ENCODE measurements around the gene ANKRD63.

ANKRD63 gene

DNA sequence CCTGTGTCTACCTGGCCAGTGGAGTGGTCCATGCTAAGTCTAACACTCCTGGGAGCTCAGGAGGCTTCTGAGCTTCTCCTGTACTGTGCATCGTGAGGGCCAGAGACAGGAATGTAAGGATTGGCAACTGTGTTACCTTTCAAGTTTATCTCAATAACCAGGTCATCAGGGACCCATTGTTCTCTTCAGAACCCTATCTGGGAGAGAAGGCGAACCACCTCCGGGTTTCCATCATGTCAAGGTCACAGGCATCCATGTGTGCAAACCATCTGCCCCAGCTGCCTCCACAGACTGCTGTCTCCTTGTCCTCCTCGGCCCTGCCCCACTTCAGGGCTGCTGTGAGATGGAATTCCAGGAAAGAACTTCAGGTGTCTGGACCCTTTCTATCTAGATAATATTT is 5.9 kb downstream of the ANKRD63 start:
- no peak for DNase-seq

DNA sequence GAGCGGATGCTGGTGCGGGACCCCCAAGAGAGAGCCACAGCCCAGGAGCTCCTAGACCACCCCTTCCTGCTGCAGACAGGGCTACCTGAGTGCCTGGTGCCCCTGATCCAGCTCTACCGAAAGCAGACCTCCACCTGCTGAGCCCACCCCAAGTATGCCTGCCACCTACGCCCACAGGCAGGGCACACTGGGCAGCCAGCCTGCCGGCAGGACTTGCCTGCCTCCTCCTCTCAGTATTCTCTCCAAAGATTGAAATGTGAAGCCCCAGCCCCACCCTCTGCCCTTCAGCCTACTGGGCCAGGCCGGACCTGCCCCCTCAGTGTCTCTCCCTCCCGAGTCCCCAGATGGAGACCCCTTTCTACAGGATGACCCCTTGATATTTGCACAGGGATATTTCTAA is 6.9 kb downstream of the ANKRD63 start:
- DNase-seq: no peak

DNA sequence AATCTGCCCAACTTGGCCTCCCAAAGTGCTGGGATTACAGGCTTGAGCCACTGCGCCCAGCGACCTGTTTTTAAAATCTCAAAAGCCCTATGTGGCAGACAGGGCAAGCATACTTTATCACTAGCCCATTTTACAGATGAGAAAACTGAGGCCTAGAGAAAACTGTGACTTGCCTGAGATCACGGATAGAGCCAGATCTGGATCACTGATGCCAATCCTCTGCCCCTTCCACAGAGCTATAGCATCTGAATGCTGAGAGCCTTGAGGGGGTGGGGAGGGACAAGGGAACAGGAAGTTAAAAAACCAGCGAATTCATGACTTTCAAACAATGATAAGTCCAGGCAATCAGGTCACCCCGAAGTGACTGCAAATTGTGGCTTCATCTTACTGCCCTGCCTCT is 7.3 kb downstream of the ANKRD63 start:
- no peak for DNase-seq

DNA sequence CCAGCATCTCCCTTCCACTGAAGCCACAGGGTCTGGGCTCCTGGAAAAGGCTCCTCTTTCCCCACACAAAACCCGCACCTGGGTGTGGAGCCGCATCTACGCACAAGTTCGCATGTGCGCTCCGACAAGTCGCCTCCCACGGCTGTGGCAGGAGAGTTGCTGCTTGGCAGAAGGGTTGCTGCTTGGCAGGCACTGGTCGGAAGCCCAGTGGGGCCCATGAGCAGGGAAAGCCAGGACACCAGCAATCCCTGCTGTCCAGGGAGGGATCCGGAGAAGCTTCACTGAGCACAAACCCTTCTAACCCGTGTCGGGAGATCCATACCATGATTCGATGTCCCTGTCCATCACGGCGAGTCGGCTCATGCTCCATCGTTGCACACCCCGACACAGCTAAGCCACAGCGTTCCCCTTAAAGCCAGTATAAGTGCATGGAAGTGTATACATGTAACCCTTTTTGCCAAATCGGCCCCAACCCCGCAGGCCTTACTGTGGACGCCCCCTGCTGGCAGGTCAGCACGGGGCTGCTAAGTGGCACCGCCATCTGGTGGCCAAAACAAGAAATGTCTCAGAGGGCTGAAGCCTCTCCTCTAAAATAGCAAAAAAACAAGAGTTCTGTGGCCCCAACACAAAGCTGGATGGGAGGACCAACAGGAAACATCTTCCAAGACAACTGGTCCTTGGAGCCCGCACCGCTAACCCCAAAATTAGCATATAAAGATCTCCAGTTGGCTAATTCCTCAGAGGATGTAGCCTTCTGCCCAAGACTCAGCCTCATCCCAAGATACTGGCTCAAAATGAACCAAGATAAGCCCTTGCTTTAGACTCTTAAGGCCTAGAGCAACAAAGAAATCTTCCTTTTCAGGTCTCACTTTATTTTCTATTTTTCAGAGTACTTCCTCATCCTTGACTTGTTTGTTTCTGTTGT is 8.3 kb downstream of the ANKRD63 start:
- DNase-seq: peak; percentile 39

DNA sequence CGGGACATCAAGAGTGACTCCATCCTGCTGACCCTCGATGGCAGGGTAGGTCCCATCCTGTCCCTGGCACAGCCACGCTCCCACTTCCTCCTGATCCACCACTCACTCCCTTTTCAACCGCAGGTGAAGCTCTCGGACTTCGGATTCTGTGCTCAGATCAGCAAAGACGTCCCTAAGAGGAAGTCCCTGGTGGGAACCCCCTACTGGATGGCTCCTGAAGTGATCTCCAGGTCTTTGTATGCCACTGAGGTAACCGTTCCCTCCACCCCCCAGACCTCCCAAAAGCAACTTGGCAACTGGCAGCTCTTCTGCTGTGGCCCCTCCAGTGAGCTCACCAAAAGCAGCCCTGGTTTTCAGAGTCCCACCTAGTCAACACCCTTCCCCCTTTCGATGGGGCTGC is 9.4 kb downstream of the ANKRD63 start:
- no peak for DNase-seq

DNA sequence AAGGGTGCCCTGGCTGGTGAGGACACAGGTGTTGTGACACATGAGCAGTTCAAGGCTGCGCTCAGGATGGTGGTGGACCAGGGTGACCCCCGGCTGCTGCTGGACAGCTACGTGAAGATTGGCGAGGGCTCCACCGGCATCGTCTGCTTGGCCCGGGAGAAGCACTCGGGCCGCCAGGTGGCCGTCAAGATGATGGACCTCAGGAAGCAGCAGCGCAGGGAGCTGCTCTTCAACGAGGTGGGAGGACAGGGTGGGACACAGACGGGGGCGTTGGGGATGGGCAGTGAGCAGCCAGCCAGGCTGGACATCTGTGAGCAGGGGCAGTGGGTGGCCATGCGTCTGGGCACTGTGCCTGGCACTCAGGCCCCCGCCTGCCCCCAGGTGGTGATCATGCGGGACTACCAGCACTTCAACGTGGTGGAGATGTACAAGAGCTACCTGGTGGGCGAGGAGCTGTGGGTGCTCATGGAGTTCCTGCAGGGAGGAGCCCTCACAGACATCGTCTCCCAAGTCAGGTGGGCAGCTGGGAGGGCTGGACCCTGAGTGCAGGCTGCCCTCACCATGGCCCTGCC is 10.3 kb downstream of the ANKRD63 start:
- DNase-seq: no peak

DNA sequence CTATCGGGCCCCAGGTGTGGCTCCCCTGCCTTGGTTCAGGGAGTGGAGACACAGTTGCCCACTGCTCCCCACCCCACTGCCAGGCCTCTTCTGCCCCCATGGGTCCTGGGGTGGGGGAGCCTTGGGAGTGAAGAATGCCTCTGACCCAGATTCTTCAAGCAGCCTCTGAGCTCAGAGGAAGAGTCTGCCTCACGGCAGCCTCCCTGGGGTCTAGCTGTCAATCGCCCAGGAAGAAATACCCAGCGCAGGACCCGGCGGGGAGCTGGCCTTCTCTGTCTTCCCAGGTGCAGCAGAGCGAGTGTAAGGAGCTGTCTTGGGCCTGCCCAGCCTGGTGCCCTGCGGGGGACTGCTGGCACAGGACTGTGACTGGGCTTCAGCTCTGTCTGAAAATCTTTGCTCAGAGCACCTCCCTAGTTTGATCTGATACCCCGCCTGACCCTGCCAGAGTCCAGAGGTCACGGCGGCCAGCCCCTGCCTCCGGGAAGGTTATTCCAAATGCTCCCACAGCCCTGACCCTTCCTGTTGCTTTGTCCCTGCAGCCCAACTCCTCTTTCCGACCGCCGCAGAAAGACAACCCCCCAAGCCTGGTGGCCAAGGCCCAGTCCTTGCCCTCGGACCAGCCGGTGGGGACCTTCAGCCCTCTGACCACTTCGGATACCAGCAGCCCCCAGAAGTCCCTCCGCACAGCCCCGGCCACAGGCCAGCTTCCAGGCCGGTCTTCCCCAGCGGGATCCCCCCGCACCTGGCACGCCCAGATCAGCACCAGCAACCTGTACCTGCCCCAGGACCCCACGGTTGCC is 11.0 kb downstream of the ANKRD63 start:
- DNase-seq: no peak

DNA sequence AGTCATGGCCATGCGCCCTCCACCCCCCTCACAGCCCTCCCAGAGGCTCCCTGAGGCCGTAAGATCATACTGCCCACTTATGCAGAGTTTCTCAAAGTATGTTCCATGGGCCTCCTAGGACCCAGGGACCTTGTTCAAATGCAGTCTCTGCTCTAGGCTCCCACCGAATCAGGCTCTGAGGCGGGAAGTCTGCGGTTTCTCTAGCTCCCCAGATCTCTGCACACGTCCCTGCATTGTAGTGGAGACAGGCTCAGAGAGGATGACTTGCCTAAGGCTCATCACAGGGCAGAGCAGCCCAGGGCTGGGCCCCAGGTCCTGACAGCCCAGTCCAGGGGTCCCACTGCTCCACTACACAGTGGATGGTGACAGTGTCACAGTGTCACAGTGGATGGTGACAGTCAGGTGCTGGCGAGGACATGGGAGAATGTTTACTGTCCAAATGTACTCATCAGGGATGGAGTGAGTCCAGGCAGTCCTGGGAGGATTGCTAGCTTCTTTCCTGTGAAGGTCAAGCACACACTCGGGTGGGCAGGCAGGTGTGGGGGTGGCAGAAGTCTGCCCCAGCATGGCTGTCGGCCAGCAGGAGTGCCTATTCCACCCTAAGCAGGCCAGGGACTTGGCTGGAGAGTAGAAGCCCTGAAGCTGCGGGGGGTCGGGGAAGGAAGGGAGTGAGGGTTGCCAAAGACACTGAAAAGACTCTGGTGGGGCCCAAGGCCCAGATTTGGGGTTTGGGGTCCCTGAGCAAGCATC is 12.4 kb downstream of the ANKRD63 start:
- no peak for DNase-seq

DNA sequence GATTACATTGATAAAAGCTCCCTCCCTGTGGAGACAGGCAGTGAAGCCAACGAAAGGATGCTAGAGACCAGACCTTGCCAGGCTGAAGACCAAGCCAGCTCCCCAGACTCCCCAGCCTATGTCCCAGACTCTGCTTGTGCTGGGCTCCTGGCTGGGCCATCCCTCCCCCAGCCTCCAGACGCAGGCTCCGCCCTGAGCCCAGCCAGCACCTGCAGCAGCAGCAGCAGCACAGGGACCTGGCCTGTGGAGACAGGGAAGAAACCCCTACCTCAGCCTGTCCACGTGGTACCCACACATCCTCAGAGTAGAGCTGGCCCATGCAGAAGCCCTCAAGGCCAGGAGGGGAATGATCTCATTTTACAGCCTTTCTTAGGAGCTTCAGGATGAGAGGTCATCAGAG is 13.3 kb downstream of the ANKRD63 start:
- no peak for DNase-seq

DNA sequence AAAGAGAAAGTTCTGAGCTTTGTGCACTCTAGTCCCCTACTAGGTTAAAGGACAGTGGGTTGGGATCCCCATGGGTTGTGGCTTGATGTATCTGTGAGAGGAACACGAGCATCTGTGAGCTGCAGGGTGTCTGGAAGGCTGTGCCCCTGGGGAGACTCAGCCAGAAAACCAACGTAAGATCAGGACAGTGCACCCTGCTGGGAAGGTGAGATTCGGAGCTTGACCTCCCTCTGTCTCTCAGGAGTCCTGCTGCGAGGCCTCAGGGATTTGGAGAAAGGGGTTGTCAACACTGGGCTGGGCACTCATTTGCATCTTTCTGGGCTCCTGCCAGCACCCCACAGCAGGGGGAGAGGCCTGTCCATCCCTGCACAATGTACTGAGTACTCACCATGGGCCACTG is 15.2 kb downstream of the ANKRD63 start:
- DNase-seq: no peak

DNA sequence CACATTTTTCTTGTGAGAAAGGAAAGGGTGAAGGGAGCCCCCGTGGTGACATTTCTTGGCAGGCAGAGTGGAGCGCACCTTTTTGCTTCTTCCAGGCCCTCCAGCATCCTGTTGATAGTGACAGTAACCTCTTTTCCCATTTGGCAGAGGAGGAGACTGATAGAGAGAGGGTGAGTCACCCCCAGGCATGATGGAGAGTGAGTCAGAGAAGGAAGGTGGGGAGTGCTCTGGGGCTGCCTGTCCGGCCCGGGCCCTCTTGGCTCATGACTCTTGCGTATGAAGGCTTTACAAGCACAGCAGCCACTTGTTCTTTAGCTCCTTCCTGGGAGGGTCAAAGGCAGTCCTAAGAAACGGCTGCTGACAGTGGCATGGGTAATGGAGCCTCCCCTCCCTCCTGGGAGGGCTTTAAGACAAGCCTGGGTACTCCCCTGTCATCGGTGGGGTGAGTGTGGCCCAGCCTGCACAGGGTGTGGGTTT is 16.0 kb downstream of the ANKRD63 start:
- no peak for DNase-seq

DNA sequence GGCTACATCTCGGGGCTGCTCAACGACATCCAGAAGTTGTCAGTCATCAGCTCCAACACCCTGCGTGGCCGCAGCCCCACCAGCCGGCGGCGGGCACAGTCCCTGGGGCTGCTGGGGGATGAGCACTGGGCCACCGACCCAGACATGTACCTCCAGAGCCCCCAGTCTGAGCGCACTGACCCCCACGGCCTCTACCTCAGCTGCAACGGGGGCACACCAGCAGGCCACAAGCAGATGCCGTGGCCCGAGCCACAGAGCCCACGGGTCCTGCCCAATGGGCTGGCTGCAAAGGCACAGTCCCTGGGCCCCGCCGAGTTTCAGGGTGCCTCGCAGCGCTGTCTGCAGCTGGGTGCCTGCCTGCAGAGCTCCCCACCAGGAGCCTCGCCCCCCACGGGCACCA is 17.0 kb downstream of the ANKRD63 start:
- DNase-seq: no peak

DNA sequence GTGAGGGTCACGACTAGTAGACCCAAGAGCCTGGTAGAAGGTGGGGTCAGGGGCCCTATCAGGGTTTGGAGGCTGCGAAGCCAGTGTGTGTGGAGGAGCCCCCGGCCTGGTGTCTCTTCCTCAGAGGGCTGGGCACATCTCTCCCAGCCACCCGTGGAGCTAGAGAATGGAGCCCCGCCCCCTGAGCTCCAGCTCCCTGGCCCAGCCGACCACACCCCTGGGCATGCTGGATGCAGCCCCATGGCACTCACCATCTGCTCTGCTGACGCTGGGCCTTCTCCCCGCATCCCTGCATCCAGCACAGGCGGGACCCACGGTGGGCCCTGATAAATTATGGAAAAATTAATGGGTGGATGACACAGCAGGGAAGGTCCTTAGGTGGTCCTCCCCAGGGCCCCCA is 17.5 kb downstream of the ANKRD63 start:
- no peak for DNase-seq

DNA sequence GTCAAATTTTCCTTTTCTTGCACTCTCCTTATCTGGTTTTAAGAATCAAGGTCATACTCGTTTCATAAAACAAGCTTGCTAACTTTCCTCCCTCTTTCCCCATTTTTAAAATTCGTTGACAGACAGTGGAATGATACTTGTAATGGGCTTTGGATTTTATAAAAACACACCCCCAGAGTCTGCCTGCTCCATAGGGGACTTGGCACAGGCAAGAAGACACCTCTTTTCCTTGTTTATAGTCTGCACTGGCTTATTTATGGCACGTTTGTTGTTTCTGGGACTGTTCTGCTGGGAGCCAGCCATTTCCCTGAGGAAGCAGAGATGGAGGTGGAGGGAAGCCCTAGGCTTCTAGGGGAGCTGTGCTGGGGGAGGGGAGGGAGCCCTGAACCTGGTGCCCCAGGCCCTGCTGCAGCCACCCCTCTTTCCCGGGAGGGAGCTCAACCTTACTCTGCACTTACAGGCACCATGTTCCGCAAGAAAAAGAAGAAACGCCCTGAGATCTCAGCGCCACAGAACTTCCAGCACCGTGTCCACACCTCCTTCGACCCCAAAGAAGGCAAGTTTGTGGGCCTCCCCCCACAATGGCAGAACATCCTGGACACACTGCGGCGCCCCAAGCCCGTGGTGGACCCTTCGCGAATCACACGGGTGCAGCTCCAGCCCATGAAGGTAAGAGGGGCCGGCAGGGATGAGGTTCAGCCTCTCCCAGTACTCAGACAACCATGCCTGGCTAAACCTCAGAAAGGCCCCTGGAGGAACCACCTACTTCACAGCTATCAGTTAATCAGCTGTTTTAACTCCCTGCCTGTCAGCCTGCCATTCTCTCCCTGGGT is 18.3 kb downstream of the ANKRD63 start:
- no peak for DNase-seq

DNA sequence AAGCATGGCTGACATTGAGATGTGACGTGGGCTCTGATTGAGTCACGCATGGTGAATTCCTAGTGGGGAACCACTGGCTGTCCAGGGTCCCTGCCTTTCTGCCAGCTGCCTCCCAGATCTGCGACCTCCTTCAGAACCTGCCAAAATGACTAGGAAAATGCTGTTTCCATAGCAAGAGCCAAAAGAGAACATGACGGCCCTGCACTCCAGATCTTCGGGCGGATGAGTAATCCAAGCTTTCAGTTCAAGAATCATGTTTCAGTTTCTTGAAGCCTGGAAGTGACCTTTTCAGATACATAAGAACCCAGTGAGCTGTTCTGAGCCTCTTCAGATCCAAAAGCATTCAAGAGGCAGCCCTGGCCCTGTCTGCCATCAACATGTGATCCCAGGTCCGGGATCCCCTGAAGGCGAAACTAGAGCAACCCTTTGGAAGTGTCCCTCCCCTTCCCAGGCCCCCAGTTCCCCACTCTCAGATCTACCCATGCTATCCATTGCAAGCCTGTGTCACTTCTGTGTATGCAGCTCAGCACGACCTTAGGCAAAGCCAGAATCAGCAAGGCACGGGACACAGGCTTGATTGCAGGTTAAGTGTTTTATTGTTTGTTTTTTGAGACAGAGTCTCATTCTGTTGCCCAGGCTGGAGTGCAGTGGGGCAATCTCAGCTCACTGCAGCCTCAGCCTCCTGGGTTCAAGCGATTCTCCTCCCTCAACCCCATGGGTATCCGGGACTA is 19.7 kb downstream of the ANKRD63 start:
- DNase-seq: no peak

DNA sequence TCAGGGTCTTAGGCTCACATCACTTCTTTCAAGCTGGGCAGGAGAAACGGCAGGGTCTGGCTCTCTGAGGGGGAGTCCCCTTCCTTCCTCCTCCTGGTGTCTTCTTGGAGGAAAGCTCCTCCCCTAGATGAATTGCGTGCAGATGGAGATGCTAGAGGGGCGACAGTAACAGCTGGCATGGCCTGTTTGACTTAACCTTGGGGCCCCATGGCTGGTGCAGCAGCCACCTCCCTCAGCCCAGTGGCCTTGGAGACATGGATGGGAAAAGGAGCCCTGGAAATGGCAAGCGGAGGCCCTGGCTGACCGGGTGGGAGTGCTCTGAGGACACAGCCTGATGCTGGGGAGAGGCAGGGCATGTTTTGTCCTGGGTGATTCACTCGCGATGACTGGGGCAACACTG is 23.8 kb downstream of the ANKRD63 start:
- no peak for DNase-seq

DNA sequence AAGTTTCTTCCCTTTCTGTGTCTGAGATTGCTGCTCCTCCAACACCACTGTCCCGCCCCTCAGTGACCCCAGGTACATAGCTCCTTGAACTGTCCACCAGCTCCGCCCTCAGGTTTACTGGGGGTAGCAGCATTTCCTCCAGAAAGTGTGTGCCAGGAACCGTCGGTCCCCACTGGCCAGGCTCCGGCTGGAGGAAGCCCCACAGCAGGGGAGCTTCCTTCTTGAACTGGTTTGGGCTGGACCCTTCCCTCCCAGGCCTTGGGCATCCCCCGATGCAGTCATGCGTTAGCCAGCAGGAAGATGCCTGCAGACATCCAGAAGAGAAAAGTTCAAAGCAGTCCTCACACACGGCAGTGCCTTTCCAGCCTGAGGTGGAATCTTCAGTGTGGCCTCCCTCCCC is 24.3 kb downstream of the ANKRD63 start:
- no peak for DNase-seq

DNA sequence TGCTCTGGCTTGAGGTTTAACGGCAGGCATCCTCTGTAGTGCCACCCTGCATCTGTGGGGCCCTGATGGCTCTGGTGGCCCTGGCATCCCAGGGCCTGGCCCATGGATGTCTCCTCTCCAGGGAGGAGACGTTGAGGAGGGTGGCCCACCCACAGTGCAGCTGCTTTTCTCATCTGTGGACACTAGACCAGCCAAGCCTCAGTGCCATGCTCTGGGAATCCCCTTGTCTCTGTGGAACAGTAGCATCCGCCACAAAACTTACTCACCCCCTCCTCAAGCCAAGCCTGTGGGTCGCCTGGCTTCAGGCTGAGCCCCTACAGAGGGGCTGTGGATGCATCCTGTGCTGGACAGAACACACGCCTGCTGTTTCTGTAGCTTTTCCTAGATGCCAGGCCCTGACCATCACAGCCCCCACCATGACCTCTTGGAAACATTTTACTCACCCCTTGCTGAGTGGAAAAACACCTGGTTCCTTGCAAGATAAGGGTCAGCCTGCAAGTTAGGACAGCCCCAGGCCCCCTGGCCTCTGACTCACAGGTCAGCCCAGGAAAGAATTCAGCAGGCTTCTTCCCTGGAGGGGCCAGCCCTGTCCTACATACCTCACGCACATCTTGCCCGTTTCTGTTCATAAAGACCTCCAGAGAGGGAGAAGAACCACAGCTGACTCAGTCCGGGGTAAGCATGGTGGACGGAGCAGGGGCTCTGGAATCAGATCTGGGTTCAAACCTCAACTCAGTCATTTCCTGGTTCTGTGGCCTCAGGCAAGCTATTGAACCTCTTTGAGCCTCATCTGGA is 25.0 kb downstream of the ANKRD63 start:
- DNase-seq: no peak

DNA sequence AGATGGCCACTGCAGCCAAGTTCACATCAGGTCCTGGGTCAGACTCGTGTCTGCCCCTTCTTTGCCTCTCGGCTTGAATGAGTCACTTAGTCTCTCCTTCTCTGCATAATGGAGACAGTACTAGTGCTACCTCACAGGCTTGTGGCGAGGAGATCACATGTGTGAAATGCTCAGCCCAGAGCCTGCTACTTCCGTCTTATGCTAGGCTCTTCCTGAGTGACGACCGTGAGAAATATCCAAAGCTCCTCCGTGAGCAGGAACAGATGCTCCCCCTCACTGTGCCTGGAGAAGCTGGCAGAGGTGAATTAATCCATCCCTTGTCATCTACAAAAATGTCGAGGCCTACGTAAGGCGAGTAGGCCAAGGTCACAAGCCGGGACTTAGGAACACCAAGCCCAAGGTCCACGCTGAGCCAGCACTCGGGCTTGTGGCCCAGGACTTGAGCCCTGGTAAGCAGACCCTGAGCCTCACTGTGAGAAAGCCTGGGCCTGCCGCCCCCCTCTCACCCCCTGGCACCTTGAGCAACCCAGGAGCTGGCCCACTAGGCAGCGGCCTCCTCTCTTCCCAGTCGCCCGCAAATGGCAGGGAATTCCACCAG is 26.1 kb downstream of the ANKRD63 start:
- DNase-seq: no peak

DNA sequence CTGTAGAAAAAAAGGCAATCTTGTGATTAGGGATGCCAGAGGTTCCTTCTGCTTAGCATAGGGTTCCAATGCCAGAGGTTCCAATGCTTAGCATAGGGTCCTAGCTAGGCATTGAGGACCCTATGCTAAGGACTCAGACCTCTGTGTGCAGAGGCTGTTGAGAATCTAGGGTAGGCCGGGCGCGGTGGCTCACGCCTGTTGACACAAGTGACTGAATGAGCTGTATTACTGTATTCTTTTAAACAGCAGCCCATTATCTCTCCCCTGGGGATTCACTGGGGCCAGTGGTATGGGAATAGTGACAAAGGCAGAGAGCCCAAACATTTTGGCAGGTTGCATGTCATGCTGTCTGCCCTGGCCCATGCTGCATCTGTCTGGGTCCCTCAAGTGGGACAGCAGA is 27.8 kb downstream of the ANKRD63 start:
- DNase-seq: no peak
